HL-60/S4 treated with phorbol 12-myristate 13-acetate at 8.2 ng/mL for 4 days and 3 days (cell line): ENCODE data around the gene EBLN2.

Experiments
- in situ Hi-C: fragments of 300-500 bp; cut with MboI; formaldehyde crosslinking; loops from 2 replicates; pipeline ENCODE4 v1.15.0; 2022; ENCODE audit warnings: low sequenced_read_pairs

EBLN2 gene

GRCh38 chr3:73100741-73101559 is 39.5 kb downstream of the EBLN2 start:
- in situ Hi-C loops, result loop anchor here (25.0 kb wide), 1 partner anchor 336 kb away; no protein-coding TSS in a partner anchor

GRCh38 chr3:73101881-73102280 is 40.4 kb downstream of the EBLN2 start:
- in situ Hi-C loops, result loop anchor here (25.0 kb wide), 1 partner anchor 335 kb away; no protein-coding TSS in a partner anchor

GRCh38 chr3:73107215-73107614 is 45.8 kb downstream of the EBLN2 start:
- in situ Hi-C loops, result loop anchor here (25.0 kb wide), 1 partner anchor 330 kb away; no protein-coding TSS in a partner anchor

GRCh38 chr3:73107676-73108187 is 46.3 kb downstream of the EBLN2 start:
- in situ Hi-C loops, result loop anchor here (25.0 kb wide), 1 partner anchor 330 kb away; no protein-coding TSS in a partner anchor

GRCh38 chr3:73108750-73109149 is 47.3 kb downstream of the EBLN2 start:
- in situ Hi-C loops, result loop anchor here (25.0 kb wide), 1 partner anchor 329 kb away; no protein-coding TSS in a partner anchor

GRCh38 chr3:73110530-73110929 is 49.1 kb downstream of the EBLN2 start:
- in situ Hi-C loops, result loop anchor here (25.0 kb wide), 1 partner anchor 327 kb away; no protein-coding TSS in a partner anchor
